B cell (primary cell): ENCODE data around the gene BRPF3. TPM values are rescaled to one million over a fixed set of nuclear protein-coding genes. Genes with fewer than 3 reads are reported as not detected.

ENCODE experiments used
- ATAC-seq: fragments of 200-7000 bp; cut with Tn5 transposase; one replicate; pipeline ENCODE4 v1.10.0; 2021; ENCODE audit warnings: low read depth, mild to moderate bottlenecking, moderate number of reproducible peaks, moderate library complexity
- CTCF ChIA-PET: fragments of 350-600 bp; sonication (Branson Sonifier 250); formaldehyde crosslinking; loops from one replicate; lab custom pipeline; 2021; ENCODE audit warnings: antibody characterized with exemption, inconsistent platforms; lab: Charles Lee
- POLR2A ChIA-PET: fragments of 350-600 bp; sonication (Branson Sonifier 250); formaldehyde crosslinking; loops from one replicate; lab custom pipeline; 2021; ENCODE audit warnings: antibody characterized with exemption; lab: Charles Lee
- DNase-seq: peaks from one replicate; pipeline ENCODE4 v3.0.0; 2013
- H2AFZ ChIP-seq: 2 replicates; pipeline ENCODE4 v1.6.1; 2012; ENCODE audit warnings: mild to moderate bottlenecking, low read depth, low read length; ENCODE audit not compliant: insufficient read depth, poor library complexity, severe bottlenecking
- H3K27ac ChIP-seq, 2 donors: 1 replicate in 1 of 2; 2 replicates in 1 of 2; pipeline ENCODE4 v1.5.1; 2012 to 2013; ENCODE audit warnings: low read length in 2 of 2, mild to moderate bottlenecking in 2 of 2, moderate library complexity in 1 of 2
- H3K27me3 ChIP-seq, 4 experiments: fragments of 200-600 bp in 1 of 4; sonication (generic) in 1 of 4; replicated peaks in 1 of 4; 1 replicate in 2 of 4; 2 replicates in 2 of 4; pipeline versions ENCODE4 v1.6.1 to v1.7.0; 2013 to 2016; ENCODE audit warnings: low read length in 3 of 4, mild to moderate bottlenecking in 2 of 4, mixed read lengths in 1 of 4, moderate library complexity in 1 of 4; ENCODE audit not compliant: insufficient read depth in 4 of 4, control insufficient read depth in 3 of 4; ENCODE audit errors: control extremely low read depth in 1 of 4
- H3K36me3 ChIP-seq, 2 experiments: replicated peaks in 1 of 2; 1 replicate in 1 of 2; 2 replicates in 1 of 2; pipeline versions ENCODE4 v1.6.1 to v1.7.1; 2013; ENCODE audit warnings: low read length in 1 of 2; ENCODE audit not compliant: insufficient read depth in 2 of 2, control insufficient read depth in 1 of 2; ENCODE audit errors: control extremely low read depth in 1 of 2, extremely low read depth in 1 of 2
- H3K4me1 ChIP-seq, 2 donors: fragments of 200-600 bp in 1 of 2; sonication (generic) in 1 of 2; 1 replicate in 1 of 2; 2 replicates in 1 of 2; pipeline versions ENCODE4 v1.5.1 to v1.6.1; 2013 to 2017; ENCODE audit warnings: low read length in 2 of 2; ENCODE audit not compliant: control insufficient read depth in 2 of 2, insufficient read depth in 2 of 2
- H3K4me2 ChIP-seq: replicated peaks from 2 replicates; pipeline ENCODE3; 2012; ENCODE audit warnings: mild to moderate bottlenecking, low read depth, low read length; ENCODE audit not compliant: poor library complexity, severe bottlenecking
- H3K4me3 ChIP-seq, 5 experiments: fragments of 200-600 bp in 1 of 5; sonication (generic) in 1 of 5; 1 replicate in 3 of 5; 2 replicates in 2 of 5; pipeline versions ENCODE4 v1.5.1 to v1.7.0; 2011 to 2016; ENCODE audit warnings: low read length in 4 of 5, mild to moderate bottlenecking in 4 of 5, low read depth in 2 of 5, control low read depth in 1 of 5, moderate library complexity in 1 of 5; ENCODE audit not compliant: insufficient read depth in 1 of 5; ENCODE audit errors: control extremely low read depth in 1 of 5, extremely low read depth in 1 of 5
- H3K79me2 ChIP-seq: fragments of 200-600 bp; sonication (generic); one replicate; pipeline ENCODE4 v1.6.0; 2016; ENCODE audit warnings: low read length; ENCODE audit not compliant: control insufficient read depth, insufficient read depth
- H3K9ac ChIP-seq: fragments of 200-600 bp; sonication (generic); 2 replicates; pipeline ENCODE4 v1.6.1; 2017; ENCODE audit warnings: mild to moderate bottlenecking, low read length, moderate library complexity
- H3K9me3 ChIP-seq, 3 donors: one replicate each; pipeline versions ENCODE4 v1.6.1 to v1.7.1; 2013; ENCODE audit warnings: low read length in 2 of 3; ENCODE audit not compliant: control insufficient read depth in 2 of 3, insufficient read depth in 1 of 3; ENCODE audit errors: control extremely low read depth in 1 of 3
- H4K20me1 ChIP-seq: 2 replicates; pipeline ENCODE4 v1.6.0; 2012; ENCODE audit warnings: mild to moderate bottlenecking, low read length; ENCODE audit not compliant: insufficient read depth, control insufficient read depth, poor library complexity, severe bottlenecking
- H3K27ac Mint-ChIP-seq: one replicate; pipeline ENCODE4 v1.8.0; 2021; ENCODE audit warnings: mixed read lengths
- H3K27me3 Mint-ChIP-seq: one replicate; pipeline ENCODE4 v1.8.0; 2021; ENCODE audit warnings: mixed read lengths
- H3K4me1 Mint-ChIP-seq: one replicate; pipeline ENCODE4 v1.8.0; 2021; ENCODE audit warnings: mixed read lengths
- H3K4me3 Mint-ChIP-seq: one replicate; pipeline ENCODE4 v1.8.0; 2021; ENCODE audit warnings: mixed read lengths
- H3K9me3 Mint-ChIP-seq: one replicate; pipeline ENCODE4 v1.8.0; 2022; ENCODE audit warnings: mixed read lengths; ENCODE audit not compliant: insufficient read depth
- CTCF ChIP-seq: fragments of 200-600 bp; IDR thresholded peaks from one replicate; pipeline ENCODE4 v1.8.0; 2022; ENCODE audit warnings: antibody characterized with exemption, mild to moderate bottlenecking
- EZH2 ChIP-seq: IDR thresholded peaks from 2 replicates; pipeline ENCODE4 v1.6.1; 2012; ENCODE audit warnings: borderline replicate concordance, low read depth, mild to moderate bottlenecking, moderate library complexity, low read length; ENCODE audit not compliant: insufficient read depth, poor library complexity, severe bottlenecking
- WGBS: methylation state at CpG from one replicate; pipeline ENCODE4 v1.1.5; 2013; ENCODE audit warnings: missing lambda C conversion rate; ENCODE audit not compliant: insufficient coverage; 5-methylcytosine and 5-hydroxymethylcytosine counted together
- intact Hi-C: fragments of 100-400 bp; cut with micrococcal nuclease; formaldehyde crosslinking; loops from one replicate; pipeline ENCODE4 v1.10.0; 2022
- polyA plus RNA-seq: library from polyadenylated mRNA; depleted of rRNA; stranded (reverse); fragments of >200 nt; gene quantifications from 2 replicates; pipeline ENCODE4 v1.2.3, GENCODE V29; 2012
- total RNA-seq, 2 donors: library from RNA; stranded (reverse); fragments of 120-200 nt in 1 of 2; gene quantifications; 1 replicate in 1 of 2; 2 replicates in 1 of 2; pipeline versions ENCODE4 v1.2.3 to v1.2.4, GENCODE V29; 2013 to 2022

Gene BRPF3
- total and polyA plus RNA-seq, 2 donors (not counting 1 experiment from before 2014, with no cell fraction given) = 17.1 to 29.4 TPM

GRCh38 chr6:36232172-36232571 lies 35.6 kb downstream of the BRPF3 start:
- DNase-seq (no peak), ATAC-seq (no peak)
- no peaks in the 10 kb centered on the region for H3K9me3 Mint-ChIP-seq
- no peak overlapping the region for H3K4me2 ChIP-seq
- H3K36me3 ChIP-seq = peaks cover 0 to 37% of the 10 kb centered on the region in 2 experiments
- WGBS = no CpG with 5 or more reads among the region's 4 CpGs
- H3K27me3 Mint-ChIP-seq = no peaks in the 10 kb centered on the region
- no peak overlapping the region for H3K4me3 Mint-ChIP-seq
- H3K4me1 ChIP-seq = no peaks in the 10 kb centered on the region
- no peak overlapping the region for H3K4me3 ChIP-seq
- no peak overlapping the region for H2AFZ ChIP-seq
- no peak overlapping the region for H3K27ac ChIP-seq
- POLR2A ChIA-PET = no interaction called here
- H3K9me3 ChIP-seq = no peaks in the 10 kb centered on the region
- H3K9ac ChIP-seq = no peak overlapping the region
- TF ChIP-seq CTCF = no peak
- no peak for TF ChIP-seq EZH2
- no peak overlapping the region for H3K27ac Mint-ChIP-seq
- H3K27me3 ChIP-seq = no peaks in the 10 kb centered on the region
- CTCF ChIA-PET = interaction anchor here (1.7 kb wide), 1 partner anchor 109 kb away, joined by 4 read pairs; no protein-coding TSS in a partner anchor
- no peaks in the 10 kb centered on the region for H3K4me1 Mint-ChIP-seq
- H4K20me1 ChIP-seq = no peaks in the 10 kb centered on the region
- intact Hi-C loops = no loop called here
- no peaks in the 10 kb centered on the region for H3K79me2 ChIP-seq

GRCh38 chr6:36235309-36235708 lies 38.8 kb downstream of the BRPF3 start:
- Mint-ChIP-seq H3K27ac (no peak overlapping the region), H3K27me3 (no peaks in the 10 kb centered on the region), H3K9me3 (no peaks in the 10 kb centered on the region), H3K4me3 (no peak overlapping the region), H3K4me1 (no peaks in the 10 kb centered on the region)
- Histone ChIP-seq H2AFZ (no peak overlapping the region), H3K9me3 (no peaks in the 10 kb centered on the region), H4K20me1 (no peaks in the 10 kb centered on the region), H3K36me3 (peaks cover 0 to 15% of the 10 kb centered on the region in 2 experiments), H3K27me3 (no peaks in the 10 kb centered on the region), H3K9ac (no peak overlapping the region), H3K27ac (no peak overlapping the region), H3K4me3 (no peak overlapping the region), H3K79me2 (no peaks in the 10 kb centered on the region), H3K4me2 (no peak overlapping the region), H3K4me1 (no peaks in the 10 kb centered on the region)
- 52% methylated on average over 3 of the region's 3 CpGs for WGBS
- ChIA-PET CTCF (no interaction called here), POLR2A (no interaction called here)
- TF ChIP-seq CTCF = no peak
- TF ChIP-seq EZH2 = no peak
- DNase-seq (no peak), ATAC-seq (no peak)
- intact Hi-C loops = no loop called here
